HepG2 (cell line): ENCODE data around the gene EPO. TPM values are rescaled to one million over a fixed set of nuclear protein-coding genes. Genes with fewer than 3 reads are reported as not detected.

Source experiments
- CBFB ChIP-seq: sonication (generic); formaldehyde crosslinking; IDR thresholded peaks from 2 replicates; pipeline ENCODE4 v1.4.0; 2020; ENCODE audit warnings: missing genetic modification reagents
- GPN1 ChIP-seq: sonication (generic); formaldehyde crosslinking; IDR thresholded peaks from 2 replicates; pipeline ENCODE4 v1.5.1; 2020; ENCODE audit warnings: missing genetic modification reagents, borderline replicate concordance
- HOXD1 ChIP-seq: sonication (generic); formaldehyde crosslinking; IDR thresholded peaks from 2 replicates; pipeline ENCODE4 v1.5.0; 2020; ENCODE audit warnings: missing genetic modification reagents
- NR2C2 ChIP-seq: sonication (generic); formaldehyde crosslinking; IDR thresholded peaks from 2 replicates; pipeline ENCODE4 v1.4.0; 2020; ENCODE audit warnings: missing genetic modification reagents, mild to moderate bottlenecking, moderate library complexity, borderline replicate concordance
- RAD51 ChIP-seq: fragments of 450-650 bp; IDR thresholded peaks from 2 replicates; pipeline ENCODE4 v1.6.1; 2016; ENCODE audit warnings: borderline replicate concordance
- SKI ChIP-seq: fragments of 450-650 bp; IDR thresholded peaks from one replicate; pipeline ENCODE4 v1.6.1; 2018; ENCODE audit warnings: mild to moderate bottlenecking; ENCODE audit not compliant: partially characterized antibody
- TGIF2 ChIP-seq: IDR thresholded peaks from 2 replicates; pipeline ENCODE4 v1.6.1; 2016; ENCODE audit warnings: control low read depth, missing compliant biosample characterization
- ZKSCAN5 ChIP-seq: sonication (generic); formaldehyde crosslinking; IDR thresholded peaks from 2 replicates; pipeline ENCODE4 v1.5.1; 2020; ENCODE audit warnings: mild to moderate bottlenecking, missing genetic modification reagents
- ZNF460 ChIP-seq: sonication (generic); formaldehyde crosslinking; IDR thresholded peaks from 2 replicates; pipeline ENCODE4 v1.5.1; 2020; ENCODE audit warnings: missing genetic modification reagents, mild to moderate bottlenecking, borderline replicate concordance
- ZNF841 ChIP-seq: sonication (generic); formaldehyde crosslinking; IDR thresholded peaks from 2 replicates; pipeline ENCODE4 v1.8.1; 2023; ENCODE audit warnings: missing genetic modification reagents, borderline replicate concordance
- ZSCAN22 ChIP-seq: sonication (generic); formaldehyde crosslinking; IDR thresholded peaks from 2 replicates; pipeline ENCODE4 v1.4.0; 2020; ENCODE audit warnings: mild to moderate bottlenecking, missing genetic modification reagents
- ZSCAN25 ChIP-seq: sonication (generic); formaldehyde crosslinking; IDR thresholded peaks from 2 replicates; pipeline ENCODE4 v1.8.0; 2022; ENCODE audit warnings: mild to moderate bottlenecking, missing genetic modification reagents
- polyA plus RNA-seq, 8 experiments: library from polyadenylated mRNA; depleted of rRNA in 3 of 8; stranded (reverse) in 7 of 8; unstranded in 1 of 8; fragments of >200 nt; fragmentation: Illumina TruSeq in 4 of 8; extraction: Trizol in 4 of 8; gene quantifications; 2 replicates each; pipeline versions ENCODE4 v1.2.1 to v1.2.3, GENCODE V29; 2011 to 2016; ENCODE audit warnings: low read depth in 4 of 8, missing spikeins in 1 of 8, mixed read lengths in 1 of 8; ENCODE audit not compliant: insufficient read depth in 1 of 8
- total RNA-seq, 5 experiments: library from RNA; depleted of rRNA; stranded (reverse); fragments of >200 nt; fragmentation: Illumina TruSeq; extraction: Trizol; gene quantifications; 2 replicates each; pipeline ENCODE4 v1.2.3, GENCODE V29; 2016; ENCODE audit warnings: low read depth in 1 of 5
- TF ChIP-seq, protein P1 (sequence below): sonication (generic); formaldehyde crosslinking; IDR thresholded peaks from 2 replicates; pipeline ENCODE4 v1.4.0; 2020; ENCODE audit warnings: missing genetic modification reagents, mild to moderate bottlenecking, borderline replicate concordance
- TF ChIP-seq, protein P2 (sequence below): sonication (generic); formaldehyde crosslinking; IDR thresholded peaks from 2 replicates; pipeline ENCODE4 v1.4.0; 2020; ENCODE audit warnings: missing genetic modification reagents
- TF ChIP-seq, protein P3 (sequence below): sonication (generic); formaldehyde crosslinking; IDR thresholded peaks from 2 replicates; pipeline ENCODE4; 2020; ENCODE audit warnings: missing genetic modification reagents, mild to moderate bottlenecking, borderline replicate concordance
- TF ChIP-seq, protein P4 (sequence below): sonication (generic); formaldehyde crosslinking; IDR thresholded peaks from 2 replicates; pipeline ENCODE4 v1.8.1; 2023; ENCODE audit warnings: mild to moderate bottlenecking, missing genetic modification reagents

The EPO gene
- total and polyA plus RNA-seq, 2 of the 13 experiments (the other 11 are each of a cell fraction or from before 2014, with no cell fraction given), result 10.3 to 25.7 TPM

DNA sequence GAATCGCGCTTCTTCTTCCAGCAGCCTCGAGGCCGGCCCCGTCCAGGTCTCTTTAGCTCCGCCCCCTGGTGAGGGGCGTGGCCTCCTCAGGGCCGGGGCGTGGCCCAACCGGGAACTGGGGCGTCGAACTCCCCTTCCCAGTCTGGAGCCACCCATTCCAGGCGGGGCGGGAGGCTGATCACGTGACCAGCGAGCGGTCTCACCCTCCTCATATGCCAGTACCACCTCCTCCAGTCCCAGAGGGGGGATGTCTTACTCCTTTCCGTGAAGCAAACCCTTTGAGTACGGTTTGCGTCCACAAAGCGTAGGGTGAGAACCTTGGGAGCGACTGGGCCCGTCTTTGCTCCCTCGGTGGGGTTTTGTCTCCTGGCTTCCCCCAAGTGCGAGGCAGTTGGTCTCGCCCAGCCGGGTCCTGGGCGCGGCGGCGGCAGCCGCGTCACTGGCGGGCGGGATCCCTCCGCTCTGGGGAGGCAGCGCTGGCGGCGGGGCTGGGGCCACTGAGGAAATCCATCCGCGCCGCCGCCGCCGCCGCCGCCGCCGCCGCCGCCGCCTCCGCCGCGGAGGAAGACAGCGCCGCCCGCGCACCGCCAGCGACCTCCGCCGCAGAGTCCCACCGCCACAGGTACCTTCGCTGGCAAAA, 46.8 kb upstream of the EPO start, which contains the start of gene GNB2 (continued):
- TF ChIP-seq, protein P1, sequence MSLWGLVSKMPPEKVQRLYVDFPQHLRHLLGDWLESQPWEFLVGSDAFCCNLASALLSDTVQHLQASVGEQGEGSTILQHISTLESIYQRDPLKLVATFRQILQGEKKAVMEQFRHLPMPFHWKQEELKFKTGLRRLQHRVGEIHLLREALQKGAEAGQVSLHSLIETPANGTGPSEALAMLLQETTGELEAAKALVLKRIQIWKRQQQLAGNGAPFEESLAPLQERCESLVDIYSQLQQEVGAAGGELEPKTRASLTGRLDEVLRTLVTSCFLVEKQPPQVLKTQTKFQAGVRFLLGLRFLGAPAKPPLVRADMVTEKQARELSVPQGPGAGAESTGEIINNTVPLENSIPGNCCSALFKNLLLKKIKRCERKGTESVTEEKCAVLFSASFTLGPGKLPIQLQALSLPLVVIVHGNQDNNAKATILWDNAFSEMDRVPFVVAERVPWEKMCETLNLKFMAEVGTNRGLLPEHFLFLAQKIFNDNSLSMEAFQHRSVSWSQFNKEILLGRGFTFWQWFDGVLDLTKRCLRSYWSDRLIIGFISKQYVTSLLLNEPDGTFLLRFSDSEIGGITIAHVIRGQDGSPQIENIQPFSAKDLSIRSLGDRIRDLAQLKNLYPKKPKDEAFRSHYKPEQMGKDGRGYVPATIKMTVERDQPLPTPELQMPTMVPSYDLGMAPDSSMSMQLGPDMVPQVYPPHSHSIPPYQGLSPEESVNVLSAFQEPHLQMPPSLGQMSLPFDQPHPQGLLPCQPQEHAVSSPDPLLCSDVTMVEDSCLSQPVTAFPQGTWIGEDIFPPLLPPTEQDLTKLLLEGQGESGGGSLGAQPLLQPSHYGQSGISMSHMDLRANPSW (CRISPR knock-in tag), result no peak
- TF ChIP-seq ZNF460 (CRISPR knock-in tag) (no peak), HOXD1 (CRISPR knock-in tag) (peak; percentile 34; the same call in 1 of the 2 replicates), RAD51 (peak; percentile 99), ZNF841 (CRISPR knock-in tag) (no peak), ZSCAN22 (CRISPR knock-in tag) (no peak), CBFB (CRISPR knock-in tag) (0 out of 2 replicates have a peak, but pooled peaks have one; percentile 47), ZSCAN25 (CRISPR knock-in tag) (no peak; the same call in 1 of the 2 replicates), TGIF2 (CRISPR knock-in tag) (no peak), SKI (peak; percentile 96), ZKSCAN5 (CRISPR knock-in tag) (no peak), NR2C2 (CRISPR knock-in tag) (no peak), GPN1 (CRISPR knock-in tag) (no peak)
- TF ChIP-seq, protein P2, sequence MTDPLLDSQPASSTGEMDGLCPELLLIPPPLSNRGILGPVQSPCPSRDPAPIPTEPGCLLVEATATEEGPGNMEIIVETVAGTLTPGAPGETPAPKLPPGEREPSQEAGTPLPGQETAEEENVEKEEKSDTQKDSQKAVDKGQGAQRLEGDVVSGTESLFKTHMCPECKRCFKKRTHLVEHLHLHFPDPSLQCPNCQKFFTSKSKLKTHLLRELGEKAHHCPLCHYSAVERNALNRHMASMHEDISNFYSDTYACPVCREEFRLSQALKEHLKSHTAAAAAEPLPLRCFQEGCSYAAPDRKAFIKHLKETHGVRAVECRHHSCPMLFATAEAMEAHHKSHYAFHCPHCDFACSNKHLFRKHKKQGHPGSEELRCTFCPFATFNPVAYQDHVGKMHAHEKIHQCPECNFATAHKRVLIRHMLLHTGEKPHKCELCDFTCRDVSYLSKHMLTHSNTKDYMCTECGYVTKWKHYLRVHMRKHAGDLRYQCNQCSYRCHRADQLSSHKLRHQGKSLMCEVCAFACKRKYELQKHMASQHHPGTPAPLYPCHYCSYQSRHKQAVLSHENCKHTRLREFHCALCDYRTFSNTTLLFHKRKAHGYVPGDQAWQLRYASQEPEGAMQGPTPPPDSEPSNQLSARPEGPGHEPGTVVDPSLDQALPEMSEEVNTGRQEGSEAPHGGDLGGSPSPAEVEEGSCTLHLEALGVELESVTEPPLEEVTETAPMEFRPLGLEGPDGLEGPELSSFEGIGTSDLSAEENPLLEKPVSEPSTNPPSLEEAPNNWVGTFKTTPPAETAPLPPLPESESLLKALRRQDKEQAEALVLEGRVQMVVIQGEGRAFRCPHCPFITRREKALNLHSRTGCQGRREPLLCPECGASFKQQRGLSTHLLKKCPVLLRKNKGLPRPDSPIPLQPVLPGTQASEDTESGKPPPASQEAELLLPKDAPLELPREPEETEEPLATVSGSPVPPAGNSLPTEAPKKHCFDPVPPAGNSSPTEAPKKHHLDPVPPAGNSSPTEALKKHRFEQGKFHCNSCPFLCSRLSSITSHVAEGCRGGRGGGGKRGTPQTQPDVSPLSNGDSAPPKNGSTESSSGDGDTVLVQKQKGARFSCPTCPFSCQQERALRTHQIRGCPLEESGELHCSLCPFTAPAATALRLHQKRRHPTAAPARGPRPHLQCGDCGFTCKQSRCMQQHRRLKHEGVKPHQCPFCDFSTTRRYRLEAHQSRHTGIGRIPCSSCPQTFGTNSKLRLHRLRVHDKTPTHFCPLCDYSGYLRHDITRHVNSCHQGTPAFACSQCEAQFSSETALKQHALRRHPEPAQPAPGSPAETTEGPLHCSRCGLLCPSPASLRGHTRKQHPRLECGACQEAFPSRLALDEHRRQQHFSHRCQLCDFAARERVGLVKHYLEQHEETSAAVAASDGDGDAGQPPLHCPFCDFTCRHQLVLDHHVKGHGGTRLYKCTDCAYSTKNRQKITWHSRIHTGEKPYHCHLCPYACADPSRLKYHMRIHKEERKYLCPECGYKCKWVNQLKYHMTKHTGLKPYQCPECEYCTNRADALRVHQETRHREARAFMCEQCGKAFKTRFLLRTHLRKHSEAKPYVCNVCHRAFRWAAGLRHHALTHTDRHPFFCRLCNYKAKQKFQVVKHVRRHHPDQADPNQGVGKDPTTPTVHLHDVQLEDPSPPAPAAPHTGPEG, result no peak
- TF ChIP-seq, protein P3, sequence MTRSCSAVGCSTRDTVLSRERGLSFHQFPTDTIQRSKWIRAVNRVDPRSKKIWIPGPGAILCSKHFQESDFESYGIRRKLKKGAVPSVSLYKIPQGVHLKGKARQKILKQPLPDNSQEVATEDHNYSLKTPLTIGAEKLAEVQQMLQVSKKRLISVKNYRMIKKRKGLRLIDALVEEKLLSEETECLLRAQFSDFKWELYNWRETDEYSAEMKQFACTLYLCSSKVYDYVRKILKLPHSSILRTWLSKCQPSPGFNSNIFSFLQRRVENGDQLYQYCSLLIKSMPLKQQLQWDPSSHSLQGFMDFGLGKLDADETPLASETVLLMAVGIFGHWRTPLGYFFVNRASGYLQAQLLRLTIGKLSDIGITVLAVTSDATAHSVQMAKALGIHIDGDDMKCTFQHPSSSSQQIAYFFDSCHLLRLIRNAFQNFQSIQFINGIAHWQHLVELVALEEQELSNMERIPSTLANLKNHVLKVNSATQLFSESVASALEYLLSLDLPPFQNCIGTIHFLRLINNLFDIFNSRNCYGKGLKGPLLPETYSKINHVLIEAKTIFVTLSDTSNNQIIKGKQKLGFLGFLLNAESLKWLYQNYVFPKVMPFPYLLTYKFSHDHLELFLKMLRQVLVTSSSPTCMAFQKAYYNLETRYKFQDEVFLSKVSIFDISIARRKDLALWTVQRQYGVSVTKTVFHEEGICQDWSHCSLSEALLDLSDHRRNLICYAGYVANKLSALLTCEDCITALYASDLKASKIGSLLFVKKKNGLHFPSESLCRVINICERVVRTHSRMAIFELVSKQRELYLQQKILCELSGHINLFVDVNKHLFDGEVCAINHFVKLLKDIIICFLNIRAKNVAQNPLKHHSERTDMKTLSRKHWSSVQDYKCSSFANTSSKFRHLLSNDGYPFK, result no peak; the same call in 1 of the 2 replicates
- TF ChIP-seq, protein P4, sequence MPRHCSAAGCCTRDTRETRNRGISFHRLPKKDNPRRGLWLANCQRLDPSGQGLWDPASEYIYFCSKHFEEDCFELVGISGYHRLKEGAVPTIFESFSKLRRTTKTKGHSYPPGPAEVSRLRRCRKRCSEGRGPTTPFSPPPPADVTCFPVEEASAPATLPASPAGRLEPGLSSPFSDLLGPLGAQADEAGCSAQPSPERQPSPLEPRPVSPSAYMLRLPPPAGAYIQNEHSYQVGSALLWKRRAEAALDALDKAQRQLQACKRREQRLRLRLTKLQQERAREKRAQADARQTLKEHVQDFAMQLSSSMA (CRISPR knock-in tag), result no peak
